Kidney tubule cell (primary cell): ENCODE measurements around the gene PTPRU.

Experiments used
- DNase-seq: peaks from one replicate; pipeline ENCODE4 v3.0.0-alpha.2; 2018; ENCODE audit warnings: low spot score

PTPRU gene

GRCh38 chr1:29332204-29332603 lies 95.9 kb downstream of the PTPRU start:
- DNase-seq, result peak; percentile 24

- DNase-seq, result no peak
These were observed 96.7 kb downstream of the PTPRU start for GRCh38 chr1:29333008-29333407.

DNA sequence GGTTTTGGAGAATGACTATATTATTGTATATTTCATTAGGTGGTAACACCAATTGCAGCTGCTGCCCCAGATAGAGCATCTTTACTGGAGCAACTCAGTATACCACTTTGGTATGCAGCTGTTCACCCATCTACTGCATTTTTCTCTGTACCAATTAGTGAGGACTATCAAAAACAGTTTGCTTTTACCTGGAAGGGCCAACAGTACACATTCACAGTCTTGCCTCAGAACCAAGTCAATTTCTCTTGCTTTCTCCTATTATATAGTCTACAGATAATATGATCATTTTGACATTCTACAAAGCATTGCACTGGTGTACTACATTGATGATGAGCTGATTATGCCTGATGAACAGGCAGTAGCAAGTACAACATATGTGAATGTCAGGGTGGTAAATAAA lies 99.3 kb downstream of the PTPRU start:
- DNase-seq, result no peak

DNA sequence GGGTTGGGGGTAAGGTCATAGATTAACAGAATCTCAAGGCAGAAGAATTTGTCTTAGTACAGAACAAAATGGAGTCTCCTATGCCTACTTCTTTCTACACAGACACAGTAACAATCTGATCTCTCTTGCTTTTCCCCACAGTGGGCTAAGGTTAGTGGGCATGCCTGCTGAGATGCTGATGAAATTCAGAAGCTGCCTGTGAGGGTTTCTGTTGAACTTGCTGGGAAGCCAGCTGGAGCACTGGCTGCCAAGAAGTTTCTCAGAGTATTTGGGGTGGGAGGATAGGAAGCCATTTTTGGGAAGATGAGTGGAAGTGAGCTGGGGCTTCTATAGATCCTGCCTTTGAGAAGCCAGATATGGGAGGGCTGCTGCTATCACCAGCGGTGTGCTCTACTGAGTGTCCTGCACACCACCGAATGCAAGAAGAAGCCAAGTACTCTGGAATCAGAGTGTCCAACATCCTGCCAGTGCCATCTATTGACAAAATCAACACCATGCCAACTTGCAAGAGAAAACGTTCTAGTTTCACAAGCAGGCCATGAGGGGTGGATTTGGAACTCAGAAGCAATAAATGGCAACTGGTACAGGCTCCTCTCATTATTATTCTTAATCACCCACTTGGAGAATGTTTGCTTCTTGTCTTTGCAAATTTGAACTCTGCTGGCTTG lies 102.7 kb downstream of the PTPRU start:
- DNase-seq, result no peak

DNA sequence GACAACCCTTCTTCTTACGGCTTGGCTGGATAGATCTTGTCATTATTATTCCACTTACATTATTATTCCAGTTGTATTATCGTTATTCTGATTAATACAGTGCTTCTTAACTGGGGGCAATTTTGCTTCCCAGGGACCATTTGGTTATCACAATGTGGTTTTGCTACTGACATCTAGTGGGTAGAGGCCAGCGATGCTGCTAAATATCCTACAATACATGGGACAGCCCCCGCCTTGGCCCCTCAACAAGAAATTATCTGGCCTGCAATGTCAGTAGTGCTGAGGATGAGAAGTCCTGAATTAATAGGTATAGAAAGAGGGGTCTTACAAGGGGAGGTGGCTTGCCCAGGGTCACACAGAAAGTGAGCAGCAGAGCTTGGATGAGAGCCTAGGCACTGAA lies 105.6 kb downstream of the PTPRU start:
- no peak for DNase-seq

- DNase-seq, result no peak
These were observed 106.0 kb downstream of the PTPRU start for GRCh38 chr1:29342351-29342750.

DNA sequence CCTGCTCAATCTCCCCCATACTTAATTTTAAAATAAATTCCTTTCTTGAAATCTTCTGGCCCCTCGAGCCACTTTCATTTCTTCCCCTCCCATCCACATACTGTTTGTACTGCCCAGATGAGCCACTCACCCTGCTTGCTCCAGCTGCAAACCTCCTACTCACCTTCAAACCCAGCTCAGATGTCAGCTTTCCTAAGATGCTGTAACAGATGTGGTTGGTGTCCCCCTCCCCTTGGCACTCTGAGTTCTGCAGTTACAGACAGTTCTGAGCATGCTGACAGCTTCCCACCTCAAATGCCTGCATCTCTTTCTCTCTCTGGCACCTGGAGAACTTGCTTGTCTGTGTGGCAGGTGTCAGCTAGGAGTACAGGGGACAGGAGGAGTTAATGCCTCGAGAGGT lies 106.7 kb downstream of the PTPRU start:
- DNase-seq, result no peak

DNA sequence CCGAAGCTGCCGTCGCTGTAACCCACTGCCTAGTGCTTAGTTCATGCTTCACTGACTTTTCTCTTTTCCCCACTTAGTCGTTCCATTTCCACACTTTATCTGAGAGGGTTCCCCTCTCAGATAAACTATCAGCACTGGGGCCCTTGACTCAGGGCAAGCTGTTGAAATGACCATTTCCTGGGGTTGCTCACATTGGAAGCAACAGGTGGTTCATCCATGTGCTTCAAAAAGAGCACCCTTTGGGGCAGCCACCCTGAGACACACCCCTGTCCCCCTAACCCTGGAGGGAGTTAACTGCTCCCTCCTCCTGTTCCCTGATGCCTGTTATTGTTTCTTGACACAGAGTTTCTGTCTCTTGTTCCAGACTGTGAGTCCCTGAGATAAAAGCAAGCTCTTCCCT lies 107.2 kb downstream of the PTPRU start:
- no peak for DNase-seq

DNA sequence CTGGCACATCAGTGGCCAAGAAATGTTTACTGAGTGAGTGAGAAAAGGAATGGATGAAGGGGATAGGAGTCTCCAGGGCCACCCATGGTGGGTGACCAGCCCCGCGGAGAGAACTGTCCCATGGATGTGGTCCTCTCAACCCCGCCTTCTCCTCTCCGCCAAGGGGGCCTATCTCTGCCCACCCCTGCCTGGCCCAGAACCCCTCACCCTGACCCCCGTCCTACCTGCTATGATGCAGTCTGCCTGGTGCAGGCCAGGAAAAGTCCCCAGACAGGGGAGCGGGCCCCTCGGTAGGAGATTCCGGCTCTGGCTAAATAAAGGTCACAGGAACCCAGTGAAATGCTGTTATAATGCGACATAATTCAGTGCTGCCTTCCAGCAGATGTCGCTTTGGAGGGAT lies 107.6 kb downstream of the PTPRU start:
- no peak for DNase-seq

DNA sequence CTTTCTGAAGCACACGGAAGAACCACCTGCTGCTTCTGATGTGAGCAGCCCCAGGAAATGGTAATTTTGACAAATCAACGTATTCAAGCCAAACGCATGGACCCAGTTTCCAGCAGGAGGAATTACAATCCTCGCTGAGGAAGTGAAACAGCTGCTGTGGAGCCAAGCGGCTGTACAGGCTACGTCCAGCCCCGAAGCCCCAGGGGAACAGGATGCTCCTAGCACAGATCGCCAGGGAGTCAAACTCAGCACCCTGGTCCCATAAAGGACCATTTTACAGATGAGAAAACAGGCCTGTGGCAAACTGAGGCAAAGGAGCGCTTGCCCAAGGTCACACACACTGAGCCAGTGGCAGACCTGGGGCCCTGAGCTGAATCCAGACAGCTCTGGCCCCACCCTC lies 108.0 kb downstream of the PTPRU start:
- DNase-seq, result no peak

DNA sequence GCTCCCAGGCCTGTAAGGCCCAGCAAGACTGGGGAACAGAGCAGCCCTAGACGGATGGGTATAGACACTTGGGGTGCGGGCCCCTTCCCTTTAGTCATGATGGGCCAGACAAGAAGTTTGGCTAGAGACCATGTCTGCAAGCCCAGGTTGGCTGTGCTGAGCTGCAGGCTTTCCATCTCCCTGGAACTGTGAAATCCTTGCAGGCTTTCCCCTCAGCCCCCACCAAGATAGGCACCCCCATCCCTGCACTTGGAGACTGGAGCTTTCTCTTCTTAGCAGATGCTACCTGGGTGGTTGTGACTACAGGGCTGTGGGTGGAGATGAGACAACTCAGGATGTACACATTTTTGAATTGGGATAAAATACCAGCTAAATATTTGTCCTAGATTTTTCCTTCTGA lies 110.3 kb downstream of the PTPRU start:
- DNase-seq, result no peak

DNA sequence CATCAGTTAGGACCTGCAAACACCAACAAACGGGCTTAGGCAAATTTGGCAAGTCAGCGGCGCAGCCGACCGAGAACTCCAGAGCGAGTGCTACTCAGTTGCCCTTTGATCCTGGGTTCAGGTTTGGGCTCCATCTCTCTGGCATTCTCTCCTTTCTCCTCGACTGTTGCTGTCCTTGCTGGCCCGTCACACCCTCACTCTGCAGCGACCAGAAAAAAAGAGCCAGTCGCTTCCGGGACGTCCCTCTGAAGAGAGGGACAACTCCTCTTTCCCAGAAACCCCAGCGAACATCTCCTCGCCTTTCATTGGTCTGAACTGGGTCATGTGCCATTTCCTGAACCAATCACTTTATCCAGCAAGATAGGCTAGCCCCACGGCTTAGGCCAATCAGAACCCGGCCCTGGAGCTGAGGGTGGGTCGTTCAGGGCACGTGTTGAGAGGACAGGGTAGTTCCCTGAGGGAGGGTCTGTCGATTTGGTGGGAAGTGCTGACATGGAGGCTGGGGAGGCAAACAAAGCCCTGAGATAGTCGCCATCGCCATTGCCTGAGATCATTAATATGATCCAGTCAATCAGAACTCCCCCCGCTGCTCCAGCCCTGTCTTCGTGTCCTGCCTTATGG lies 113.7 kb downstream of the PTPRU start:
- DNase-seq, result no peak

GRCh38 chr1:29352719-29353420 lies 116.5 kb downstream of the PTPRU start:
- no peak for DNase-seq

DNA sequence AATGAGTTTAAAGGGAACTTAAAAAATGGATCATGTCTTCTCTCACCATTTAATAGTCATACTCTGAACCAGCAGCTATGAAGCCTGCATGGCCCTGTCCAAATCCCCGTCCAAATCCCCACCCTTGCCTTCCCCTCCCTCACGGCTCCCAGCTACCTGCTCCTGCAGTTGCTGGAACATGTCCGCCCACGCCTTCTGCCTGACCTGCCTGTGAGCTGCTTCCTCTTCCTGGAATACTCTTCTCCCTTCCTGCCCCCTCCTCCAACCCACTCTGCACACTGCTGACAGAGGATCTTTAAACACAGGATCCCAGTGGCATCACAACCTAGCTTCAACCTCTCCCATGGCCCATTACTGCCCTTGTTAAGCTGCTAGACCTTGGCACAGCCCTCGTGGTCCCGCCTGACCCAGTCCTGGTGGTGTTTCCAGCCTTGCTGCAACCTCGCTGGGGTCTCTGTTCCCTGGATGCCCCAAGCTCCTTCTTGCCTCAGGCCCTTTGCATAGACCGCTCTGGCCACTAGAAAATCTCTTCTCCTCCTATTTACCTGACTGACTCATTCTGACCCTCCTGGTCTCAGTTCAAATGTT lies 118.3 kb downstream of the PTPRU start:
- no peak for DNase-seq

DNA sequence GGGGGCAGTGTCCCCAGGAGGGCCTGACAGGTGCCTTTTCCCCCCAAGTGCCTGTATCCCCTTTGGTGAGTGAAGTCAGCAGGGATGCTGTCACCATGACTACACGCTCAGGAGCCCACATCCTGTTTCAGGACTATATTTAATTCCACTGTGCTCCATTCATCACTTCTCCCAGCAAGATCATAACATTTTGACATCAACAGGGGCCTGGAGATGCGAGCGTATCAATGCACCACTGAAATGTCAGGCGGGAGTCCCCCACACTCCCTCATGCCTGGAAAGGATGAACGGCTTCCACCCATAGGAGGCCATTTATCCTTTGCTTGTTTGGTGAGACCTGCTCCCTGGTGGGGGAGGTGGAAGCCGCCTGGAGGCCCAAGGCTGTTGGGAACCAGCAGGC lies 119.1 kb downstream of the PTPRU start:
- no peak for DNase-seq

DNA sequence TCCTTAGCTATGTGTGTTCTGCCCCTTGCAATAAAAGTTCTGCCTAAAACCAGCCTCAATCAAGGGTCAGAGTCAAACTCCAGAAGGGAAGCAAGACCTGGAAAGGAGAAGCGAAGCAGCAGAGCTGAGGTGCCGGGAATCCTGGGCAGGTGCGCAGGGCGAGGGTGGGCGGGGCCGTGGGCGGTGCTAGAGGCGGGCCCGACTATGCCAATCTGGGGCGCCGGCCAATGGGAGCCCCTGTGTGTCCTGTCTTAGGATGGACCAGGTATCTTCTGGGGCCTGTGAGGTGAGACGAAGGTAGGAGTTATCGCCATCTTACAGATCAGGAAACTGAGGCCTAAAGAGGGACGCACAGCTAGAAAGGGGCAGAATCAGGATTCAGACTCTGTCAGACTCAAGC lies 120.3 kb downstream of the PTPRU start:
- no peak for DNase-seq

DNA sequence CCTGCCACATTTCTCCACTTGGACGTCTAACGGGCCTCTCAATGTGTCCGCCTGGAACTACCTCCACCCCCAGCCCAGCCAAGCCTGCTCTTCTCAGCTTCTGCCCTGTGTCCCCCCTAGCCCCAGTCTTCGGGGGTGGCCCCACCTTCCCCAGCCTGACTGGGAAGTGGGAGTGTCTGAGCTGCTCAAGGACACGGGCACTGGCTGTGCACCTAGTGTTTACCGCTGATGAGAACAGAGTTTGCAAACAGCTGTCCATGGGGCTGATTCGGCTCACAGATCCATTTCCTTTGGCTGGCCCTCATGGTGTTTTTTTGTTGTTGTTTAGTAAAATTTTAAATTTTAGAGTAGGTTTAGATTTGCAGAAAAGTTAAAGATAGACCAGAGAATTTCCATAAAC lies 121.1 kb downstream of the PTPRU start:
- DNase-seq, result no peak

DNA sequence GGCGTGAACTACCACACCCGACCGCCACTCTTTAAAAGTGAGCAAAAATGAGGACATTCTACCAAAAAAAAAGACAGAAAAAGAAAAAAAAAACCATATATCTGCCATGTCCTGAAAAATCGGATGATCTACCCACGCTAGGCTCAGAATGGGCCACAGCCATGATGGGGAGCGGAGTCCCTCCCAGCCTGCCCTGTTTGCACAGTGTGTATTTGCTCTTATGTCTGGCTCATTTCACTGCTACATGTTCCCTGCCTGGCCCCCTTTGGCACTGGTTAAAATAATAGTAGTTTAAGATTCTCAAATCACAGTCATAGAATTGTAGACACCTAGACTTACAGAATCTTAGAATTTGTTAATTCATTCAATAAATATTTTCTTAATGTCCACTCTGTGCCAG lies 121.9 kb downstream of the PTPRU start:
- DNase-seq, result no peak

DNA sequence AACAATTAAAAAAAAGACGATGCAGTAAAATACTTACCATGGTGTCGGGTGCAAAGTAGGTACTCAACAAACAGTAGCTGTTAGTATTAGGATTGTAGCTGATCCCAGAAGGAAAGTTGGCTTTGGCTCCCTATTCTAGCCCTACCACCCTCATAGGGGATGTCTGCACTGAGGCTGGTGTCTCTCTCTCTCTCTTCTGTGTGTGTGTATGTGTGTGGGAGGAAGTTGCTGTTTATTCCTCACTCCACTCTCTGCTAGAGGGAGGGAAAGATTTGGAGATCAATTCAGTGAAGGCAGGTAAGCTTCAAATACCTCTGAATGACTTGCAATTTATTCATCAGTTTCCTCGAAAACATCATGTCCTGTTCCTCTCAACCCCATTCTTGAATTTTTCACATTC lies 124.4 kb downstream of the PTPRU start:
- DNase-seq, result no peak

DNA sequence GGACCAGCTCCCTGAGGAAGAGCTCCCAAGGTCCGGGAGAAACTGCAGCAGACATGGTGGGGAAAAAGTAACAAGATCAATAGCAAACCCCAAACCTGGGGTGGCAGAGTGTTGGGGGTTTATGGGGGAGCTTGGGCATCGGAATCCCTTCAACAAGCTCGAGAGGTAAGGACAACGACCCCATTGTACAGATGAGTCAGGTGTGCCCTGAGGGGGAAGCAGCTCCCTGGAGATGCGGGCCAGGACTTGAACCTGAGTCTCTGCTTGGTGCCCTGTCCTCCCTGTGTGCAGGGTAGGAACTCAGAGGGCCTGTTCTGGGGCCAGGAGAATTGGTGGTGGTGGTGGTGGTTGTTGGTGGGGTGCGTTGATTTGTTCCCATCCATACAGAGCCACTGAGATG lies 125.4 kb downstream of the PTPRU start:
- DNase-seq, result no peak

DNA sequence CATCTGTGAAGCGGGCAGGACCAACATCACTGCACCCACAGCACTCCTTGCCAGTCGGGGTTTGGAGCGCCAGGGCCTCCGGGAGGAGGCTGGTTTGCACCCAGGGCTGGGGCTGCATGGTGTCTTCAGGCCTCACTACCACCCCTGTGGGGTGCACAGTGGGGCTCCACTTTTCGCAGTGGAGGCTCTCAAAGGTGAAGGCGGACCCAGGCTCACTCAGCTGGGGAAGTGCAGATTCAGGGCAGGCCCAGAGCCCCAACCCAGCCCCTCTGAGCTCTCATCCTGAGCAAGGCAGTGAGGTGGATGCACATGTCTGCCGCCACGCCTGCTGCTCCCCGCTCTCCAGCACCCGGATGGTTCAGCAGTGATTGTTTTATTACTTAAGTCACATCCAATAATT lies 125.8 kb downstream of the PTPRU start:
- no peak for DNase-seq

GRCh38 chr1:29362764-29363163 lies 126.4 kb downstream of the PTPRU start:
- no peak for DNase-seq

DNA sequence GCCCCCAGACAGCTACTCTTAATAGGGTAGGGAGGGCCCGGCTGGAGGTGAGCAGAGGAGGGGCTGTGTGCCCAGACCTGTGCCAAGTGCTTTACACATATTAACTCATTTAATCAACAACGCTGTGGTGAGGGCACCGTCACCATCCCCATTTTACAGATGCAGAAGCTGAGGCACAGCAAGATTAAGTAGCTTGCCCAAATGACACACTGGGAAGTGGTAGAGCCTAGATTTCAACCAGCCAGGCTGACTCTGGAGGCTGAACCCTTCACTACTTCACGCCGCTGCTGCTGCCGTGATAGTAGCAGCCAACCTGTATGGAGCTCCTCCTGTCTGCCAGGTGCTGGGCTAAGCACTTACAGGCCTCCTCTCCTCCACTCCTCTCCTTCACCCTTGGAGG lies 127.2 kb downstream of the PTPRU start:
- no peak for DNase-seq
